Measurements from ENCODE around the gene TEX53. TPM values are rescaled to one million over a fixed set of nuclear protein-coding genes. Genes with fewer than 3 reads are reported as not detected.
A peak's percentile ranks its signal among the peaks of the same experiment; 100 is the strongest.

TEX53 gene
- polyA plus RNA-seq, 1 donor = not detected

GRCh38 chr9:114621561-114621960 lies 36.0 kb downstream of the TEX53 start:
- no peaks in the 10 kb centered on the region for H3K4me1 ChIP-seq (ENCODE audit: control insufficient read depth, insufficient read depth, low read length)
- no peaks in the 10 kb centered on the region for H3K9me3 ChIP-seq (ENCODE audit: control insufficient read depth, low read depth, low read length)
- no peak for DNase-seq
- H3K36me3 ChIP-seq (ENCODE audit: control insufficient read depth, insufficient read depth, low read length) = peaks cover 8% of the 10 kb centered on the region
- H3K4me3 ChIP-seq (ENCODE audit: low read length) = no peak overlapping the region
- H3K27me3 ChIP-seq (ENCODE audit: control insufficient read depth, insufficient read depth, low read length) = no peaks in the 10 kb centered on the region
- no CpG with 5 or more reads among the region's 7 CpGs for whole genome bisulfite sequencing (ENCODE audit: insufficient coverage, low lambda C conversion rate)
- no peak overlapping the region for H3K27ac ChIP-seq (ENCODE audit: low read length)

GRCh38 chr9:114619191-114619761 lies 38.3 kb downstream of the TEX53 start:
- no peaks in the 10 kb centered on the region for H3K27me3 ChIP-seq (ENCODE audit: control insufficient read depth, insufficient read depth, low read length)
- no CpG with 5 or more reads among the region's 13 CpGs for WGBS (ENCODE audit: insufficient coverage, low lambda C conversion rate)
- no peak overlapping the region for H3K4me3 ChIP-seq (ENCODE audit: low read length)
- no peaks in the 10 kb centered on the region for H3K9me3 ChIP-seq (ENCODE audit: control insufficient read depth, low read depth, low read length)
- H3K27ac ChIP-seq (ENCODE audit: low read length) = no peak overlapping the region
- no peaks in the 10 kb centered on the region for H3K4me1 ChIP-seq (ENCODE audit: control insufficient read depth, insufficient read depth, low read length)
- H3K36me3 ChIP-seq (ENCODE audit: control insufficient read depth, insufficient read depth, low read length) = peaks cover 6% of the 10 kb centered on the region
- DNase-seq = no peak

GRCh38 chr9:114616684-114617520 lies 40.7 kb downstream of the TEX53 start:
- Histone ChIP-seq H3K4me3 (ENCODE audit: low read length) (no peak overlapping the region), H3K27ac (ENCODE audit: low read length) (no peak overlapping the region), H3K27me3 (ENCODE audit: control insufficient read depth, insufficient read depth, low read length) (no peaks in the 10 kb centered on the region), H3K4me1 (ENCODE audit: control insufficient read depth, insufficient read depth, low read length) (peaks cover 8% of the 10 kb centered on the region), H3K36me3 (ENCODE audit: control insufficient read depth, insufficient read depth, low read length) (peaks cover 6% of the 10 kb centered on the region), H3K9me3 (ENCODE audit: control insufficient read depth, low read depth, low read length) (no peaks in the 10 kb centered on the region)
- no CpG with 5 or more reads among the region's 4 CpGs for WGBS (ENCODE audit: insufficient coverage, low lambda C conversion rate)
- DNase-seq = no peak

GRCh38 chr9:114614373-114614772 lies 43.2 kb downstream of the TEX53 start:
- no peak for DNase-seq
- H3K27ac ChIP-seq (ENCODE audit: low read length) = no peak overlapping the region
- no peaks in the 10 kb centered on the region for H3K27me3 ChIP-seq (ENCODE audit: control insufficient read depth, insufficient read depth, low read length)
- H3K4me1 ChIP-seq (ENCODE audit: control insufficient read depth, insufficient read depth, low read length) = peaks cover 9% of the 10 kb centered on the region
- no peak overlapping the region for H3K4me3 ChIP-seq (ENCODE audit: low read length)
- no peaks in the 10 kb centered on the region for H3K9me3 ChIP-seq (ENCODE audit: control insufficient read depth, low read depth, low read length)
- WGBS (ENCODE audit: insufficient coverage, low lambda C conversion rate) = no CpG with 5 or more reads among the region's 3 CpGs
- peaks cover 4% of the 10 kb centered on the region for H3K36me3 ChIP-seq (ENCODE audit: control insufficient read depth, insufficient read depth, low read length)

- Histone ChIP-seq H3K9me3 (ENCODE audit: control insufficient read depth, low read depth, low read length) (no peaks in the 10 kb centered on the region), H3K4me1 (ENCODE audit: control insufficient read depth, insufficient read depth, low read length) (peaks cover 9% of the 10 kb centered on the region), H3K36me3 (ENCODE audit: control insufficient read depth, insufficient read depth, low read length) (peaks cover 3% of the 10 kb centered on the region), H3K27me3 (ENCODE audit: control insufficient read depth, insufficient read depth, low read length) (no peaks in the 10 kb centered on the region), H3K4me3 (ENCODE audit: low read length) (no peak overlapping the region), H3K27ac (ENCODE audit: low read length) (no peak overlapping the region)
- no CpG with 5 or more reads among the region's 3 CpGs for WGBS (ENCODE audit: insufficient coverage, low lambda C conversion rate)
- DNase-seq = no peak
These were observed 43.7 kb downstream of the TEX53 start for GRCh38 chr9:114613919-114614318.

GRCh38 chr9:114613087-114613486 lies 44.5 kb downstream of the TEX53 start:
- H3K27me3 ChIP-seq (ENCODE audit: control insufficient read depth, insufficient read depth, low read length) = no peaks in the 10 kb centered on the region
- peaks cover under 1% of the 10 kb centered on the region for H3K36me3 ChIP-seq (ENCODE audit: control insufficient read depth, insufficient read depth, low read length)
- H3K4me3 ChIP-seq (ENCODE audit: low read length) = no peak overlapping the region
- no peak for DNase-seq
- H3K27ac ChIP-seq (ENCODE audit: low read length) = no peak overlapping the region
- H3K9me3 ChIP-seq (ENCODE audit: control insufficient read depth, low read depth, low read length) = no peaks in the 10 kb centered on the region
- H3K4me1 ChIP-seq (ENCODE audit: control insufficient read depth, insufficient read depth, low read length) = peaks cover 9% of the 10 kb centered on the region
- no CpG with 5 or more reads among the region's 7 CpGs for WGBS (ENCODE audit: insufficient coverage, low lambda C conversion rate)

GRCh38 chr9:114612272-114612923 lies 45.2 kb downstream of the TEX53 start:
- Histone ChIP-seq H3K36me3 (ENCODE audit: control insufficient read depth, insufficient read depth, low read length) (no peaks in the 10 kb centered on the region), H3K4me1 (ENCODE audit: control insufficient read depth, insufficient read depth, low read length) (peaks cover 9% of the 10 kb centered on the region), H3K4me3 (ENCODE audit: low read length) (peak overlapping the region; percentile 64), H3K27ac (ENCODE audit: low read length) (peak overlapping the region; percentile 75), H3K27me3 (ENCODE audit: control insufficient read depth, insufficient read depth, low read length) (no peaks in the 10 kb centered on the region), H3K9me3 (ENCODE audit: control insufficient read depth, low read depth, low read length) (no peaks in the 10 kb centered on the region)
- no CpG with 5 or more reads among the region's 4 CpGs for WGBS (ENCODE audit: insufficient coverage, low lambda C conversion rate)
- DNase-seq = no peak

GRCh38 chr9:114611516-114612271 lies 45.9 kb downstream of the TEX53 start:
- 6% methylated on average over 2 of the region's 58 CpGs for WGBS (ENCODE audit: insufficient coverage, low lambda C conversion rate)
- Histone ChIP-seq H3K9me3 (ENCODE audit: control insufficient read depth, low read depth, low read length) (no peaks in the 10 kb centered on the region), H3K4me1 (ENCODE audit: control insufficient read depth, insufficient read depth, low read length) (peaks cover 9% of the 10 kb centered on the region), H3K27me3 (ENCODE audit: control insufficient read depth, insufficient read depth, low read length) (no peaks in the 10 kb centered on the region), H3K36me3 (ENCODE audit: control insufficient read depth, insufficient read depth, low read length) (no peaks in the 10 kb centered on the region), H3K27ac (ENCODE audit: low read length) (peak overlapping the region; percentile 75), H3K4me3 (ENCODE audit: low read length) (peak overlapping the region; percentile 64)
- peak; percentile 30 to 80 for DNase-seq

- Histone ChIP-seq H3K4me1 (ENCODE audit: control insufficient read depth, insufficient read depth, low read length) (peaks cover 9% of the 10 kb centered on the region), H3K36me3 (ENCODE audit: control insufficient read depth, insufficient read depth, low read length) (no peaks in the 10 kb centered on the region), H3K4me3 (ENCODE audit: low read length) (no peak overlapping the region), H3K27me3 (ENCODE audit: control insufficient read depth, insufficient read depth, low read length) (no peaks in the 10 kb centered on the region), H3K9me3 (ENCODE audit: control insufficient read depth, low read depth, low read length) (no peaks in the 10 kb centered on the region), H3K27ac (ENCODE audit: low read length) (no peak overlapping the region)
- no peak for DNase-seq
- no CpG with 5 or more reads among the region's 2 CpGs for WGBS (ENCODE audit: insufficient coverage, low lambda C conversion rate)
These were observed 49.1 kb downstream of the TEX53 start for GRCh38 chr9:114608525-114608796.
